Mesenchymal stem cell (in vitro differentiated cells and primary cell): ENCODE data around the gene PRKG1.
A peak's percentile ranks its signal among the peaks of the same experiment; 100 is the strongest.

ENCODE experiments used
- DNase-seq: peaks from one replicate; pipeline ENCODE4 v3.0.0-alpha.2; 2013
- H2AFZ ChIP-seq: one replicate; pipeline ENCODE4 v1.6.1; 2013; ENCODE audit warnings: low read depth, mild to moderate bottlenecking, control low read depth, inconsistent platforms, low read length, moderate library complexity
- H2AK5ac ChIP-seq: 2 replicates; pipeline ENCODE4 v1.6.1; 2013; ENCODE audit warnings: low read length, moderate library complexity, mild to moderate bottlenecking, inconsistent platforms; ENCODE audit not compliant: severe bottlenecking
- H2BK120ac ChIP-seq: one replicate; pipeline ENCODE4 v1.6.1; 2013; ENCODE audit warnings: low read depth, mild to moderate bottlenecking, inconsistent platforms, low read length, moderate library complexity
- H2BK12ac ChIP-seq, 2 experiments: one replicate each; pipeline ENCODE4 v1.6.1; 2013; ENCODE audit warnings: inconsistent platforms in 2 of 2, low read length in 2 of 2, mild to moderate bottlenecking in 2 of 2, moderate library complexity in 2 of 2, control low read depth in 1 of 2
- H2BK15ac ChIP-seq: one replicate; pipeline ENCODE4 v1.6.1; 2013; ENCODE audit warnings: mild to moderate bottlenecking, low read depth, inconsistent platforms; ENCODE audit not compliant: poor library complexity, severe bottlenecking
- H2BK5ac ChIP-seq: 2 replicates; pipeline ENCODE4 v1.6.1; 2013; ENCODE audit warnings: low read depth, mild to moderate bottlenecking, low read length, control low read depth, inconsistent platforms; ENCODE audit not compliant: poor library complexity, severe bottlenecking
- H3K14ac ChIP-seq, 2 experiments: one replicate each; pipeline ENCODE4 v1.6.1; 2013; ENCODE audit warnings: inconsistent platforms in 2 of 2, low read length in 2 of 2, control low read depth in 1 of 2, mild to moderate bottlenecking in 1 of 2, moderate library complexity in 1 of 2
- H3K18ac ChIP-seq, 2 experiments: one replicate each; pipeline ENCODE4 v1.6.1; 2013; ENCODE audit warnings: inconsistent platforms in 2 of 2, low read length in 2 of 2, control low read depth in 1 of 2, low read depth in 1 of 2, mild to moderate bottlenecking in 1 of 2
- H3K23ac ChIP-seq, 2 experiments: one replicate each; pipeline ENCODE4 v1.6.1; 2013; ENCODE audit warnings: inconsistent platforms in 2 of 2, low read length in 2 of 2, mild to moderate bottlenecking in 2 of 2, moderate library complexity in 2 of 2, control low read depth in 1 of 2
- H3K27ac ChIP-seq: 2 replicates; pipeline ENCODE4 v1.5.1; 2013; ENCODE audit warnings: mild to moderate bottlenecking, moderate library complexity, low read length, control low read depth, inconsistent platforms; ENCODE audit not compliant: poor library complexity, severe bottlenecking
- H3K27me3 ChIP-seq, 2 experiments: 2 replicates each; pipeline versions ENCODE4 v1.6.1 to v1.7.0; 2013; ENCODE audit warnings: low read length in 2 of 2, mild to moderate bottlenecking in 2 of 2, moderate library complexity in 2 of 2, control low read depth in 1 of 2, inconsistent platforms in 1 of 2; ENCODE audit not compliant: control insufficient read depth in 1 of 2, insufficient read depth in 1 of 2
- H3K36me3 ChIP-seq, 2 experiments: 2 replicates each; pipeline versions ENCODE4 v1.6.1 to v1.7.0; 2013; ENCODE audit warnings: low read length in 2 of 2, control low read depth in 1 of 2, inconsistent platforms in 1 of 2, low read depth in 1 of 2, mild to moderate bottlenecking in 1 of 2; ENCODE audit not compliant: insufficient read depth in 2 of 2, control insufficient read depth in 1 of 2
- H3K4ac ChIP-seq, 2 experiments: one replicate each; pipeline ENCODE4 v1.6.1; 2013; ENCODE audit warnings: inconsistent platforms in 2 of 2, low read length in 2 of 2, mild to moderate bottlenecking in 2 of 2, moderate library complexity in 2 of 2, control low read depth in 1 of 2, low read depth in 1 of 2
- H3K4me1 ChIP-seq: 2 replicates; pipeline ENCODE4 v1.6.1; 2013; ENCODE audit warnings: low read depth, low read length, control low read depth; ENCODE audit not compliant: control insufficient read depth, insufficient read depth
- H3K4me2 ChIP-seq: 2 replicates; pipeline ENCODE4 v1.6.1; 2013; ENCODE audit warnings: low read length, mild to moderate bottlenecking, inconsistent platforms; ENCODE audit not compliant: poor library complexity, severe bottlenecking
- H3K4me3 ChIP-seq, 2 experiments: 2 replicates each; pipeline versions ENCODE4 v1.5.1 to v1.7.0; 2013; ENCODE audit warnings: low read length in 2 of 2, mild to moderate bottlenecking in 2 of 2, control low read depth in 1 of 2, low read depth in 1 of 2; ENCODE audit not compliant: insufficient read depth in 1 of 2
- H3K79me1 ChIP-seq: replicated peaks from 2 replicates; pipeline ENCODE4 v1.6.1; 2013; ENCODE audit warnings: mild to moderate bottlenecking, control low read depth, low read length, inconsistent platforms; ENCODE audit not compliant: poor library complexity, severe bottlenecking
- H3K9ac ChIP-seq: 2 replicates; pipeline ENCODE4 v1.7.0; 2013; ENCODE audit warnings: mild to moderate bottlenecking, low read length, moderate library complexity
- H3K9me3 ChIP-seq: 2 replicates; pipeline ENCODE4 v1.7.0; 2013; ENCODE audit warnings: mild to moderate bottlenecking, low read length; ENCODE audit not compliant: control insufficient read depth
- H4K8ac ChIP-seq: one replicate; pipeline ENCODE4 v1.6.1; 2013; ENCODE audit warnings: inconsistent platforms, mild to moderate bottlenecking, low read length, moderate library complexity
- H4K91ac ChIP-seq: one replicate; pipeline ENCODE4 v1.6.1; 2013; ENCODE audit warnings: mild to moderate bottlenecking, low read length, inconsistent platforms
- WGBS: methylation state at CpG from one replicate; pipeline ENCODE4 v1.1.7; 2013; ENCODE audit warnings: mixed read lengths; 5-methylcytosine and 5-hydroxymethylcytosine counted together

PRKG1 gene

GRCh38 chr10:51227897-51228713, 153.8 kb downstream of the PRKG1 start:
- Histone ChIP-seq H3K79me1 (no peaks in the 10 kb centered on the region), H3K4ac (no peak overlapping the region), H2BK120ac (no peak overlapping the region), H3K14ac (no peak overlapping the region), H4K91ac (no peak overlapping the region), H2BK15ac (no peak overlapping the region), H3K4me2 (no peak overlapping the region), H3K4me3 (no peak overlapping the region), H2AK5ac (no peak overlapping the region), H4K8ac (no peak overlapping the region), H3K23ac (no peak overlapping the region), H3K9ac (no peak overlapping the region), H3K36me3 (no peaks in the 10 kb centered on the region), H3K9me3 (no peaks in the 10 kb centered on the region), H3K27me3 (no peaks in the 10 kb centered on the region), H2BK5ac (no peak overlapping the region), H2BK12ac (no peak overlapping the region), H2AFZ (no peak overlapping the region), H3K18ac (peak overlapping the region in 1 of 2 experiments; percentile 11), H3K27ac (no peak overlapping the region), H3K4me1 (no peaks in the 10 kb centered on the region)
- 77% methylated on average over 3 of the region's 4 CpGs for WGBS
- peak; percentile 36 for DNase-seq

GRCh38 chr10:51228714-51229100, 154.4 kb downstream of the PRKG1 start:
- Histone ChIP-seq H3K4me1 (no peaks in the 10 kb centered on the region), H3K18ac (no peak overlapping the region), H2AK5ac (no peak overlapping the region), H3K4me3 (no peak overlapping the region), H3K36me3 (no peaks in the 10 kb centered on the region), H3K27ac (no peak overlapping the region), H3K23ac (no peak overlapping the region), H3K79me1 (no peaks in the 10 kb centered on the region), H2BK120ac (no peak overlapping the region), H3K9me3 (no peaks in the 10 kb centered on the region), H2BK12ac (no peak overlapping the region), H2BK5ac (no peak overlapping the region), H3K14ac (no peak overlapping the region), H4K8ac (no peak overlapping the region), H2BK15ac (no peak overlapping the region), H2AFZ (no peak overlapping the region), H4K91ac (no peak overlapping the region), H3K9ac (no peak overlapping the region), H3K4me2 (no peak overlapping the region), H3K27me3 (no peaks in the 10 kb centered on the region), H3K4ac (no peak overlapping the region)
- DNase-seq, result peak; percentile 37
- 43% methylated on average over 4 of the region's 4 CpGs for WGBS

GRCh38 chr10:51230887-51231585, 156.7 kb downstream of the PRKG1 start:
- H2BK15ac ChIP-seq, result no peak overlapping the region
- no peak overlapping the region for H3K4me2 ChIP-seq
- no peaks in the 10 kb centered on the region for H3K79me1 ChIP-seq
- no peak overlapping the region for H3K27ac ChIP-seq
- H4K91ac ChIP-seq, result no peak overlapping the region
- H3K14ac ChIP-seq, result no peak overlapping the region
- H3K9ac ChIP-seq, result no peak overlapping the region
- no peak overlapping the region for H4K8ac ChIP-seq
- H3K9me3 ChIP-seq, result no peaks in the 10 kb centered on the region
- no peak overlapping the region for H2BK120ac ChIP-seq
- H3K4me1 ChIP-seq, result no peaks in the 10 kb centered on the region
- H3K18ac ChIP-seq, result no peak overlapping the region
- H3K4ac ChIP-seq, result no peak overlapping the region
- DNase-seq, result no peak
- no peak overlapping the region for H3K23ac ChIP-seq
- H2BK12ac ChIP-seq, result no peak overlapping the region
- H2AFZ ChIP-seq, result no peak overlapping the region
- no peak overlapping the region for H2BK5ac ChIP-seq
- H3K4me3 ChIP-seq, result no peak overlapping the region
- no peaks in the 10 kb centered on the region for H3K36me3 ChIP-seq
- H2AK5ac ChIP-seq, result no peak overlapping the region
- WGBS, result 90% methylated on average over 4 of the region's 5 CpGs
- H3K27me3 ChIP-seq, result no peaks in the 10 kb centered on the region

- no peak overlapping the region for H3K14ac ChIP-seq
- no peak overlapping the region for H3K4me2 ChIP-seq
- no peak overlapping the region for H2AFZ ChIP-seq
- no peak overlapping the region for H3K4me3 ChIP-seq
- H2AK5ac ChIP-seq, result no peak overlapping the region
- H3K27me3 ChIP-seq, result no peaks in the 10 kb centered on the region
- no peaks in the 10 kb centered on the region for H3K4me1 ChIP-seq
- no peaks in the 10 kb centered on the region for H3K9me3 ChIP-seq
- H3K36me3 ChIP-seq, result no peaks in the 10 kb centered on the region
- no peak overlapping the region for H2BK120ac ChIP-seq
- no peak overlapping the region for H3K9ac ChIP-seq
- no peak overlapping the region for H2BK5ac ChIP-seq
- no peak overlapping the region for H3K4ac ChIP-seq
- H4K8ac ChIP-seq, result no peak overlapping the region
- no peak overlapping the region for H3K27ac ChIP-seq
- no peak for DNase-seq
- no peak overlapping the region for H2BK12ac ChIP-seq
- H2BK15ac ChIP-seq, result no peak overlapping the region
- no peaks in the 10 kb centered on the region for H3K79me1 ChIP-seq
- 67% methylated on average over 1 of the region's 1 CpG for WGBS
- no peak overlapping the region for H3K23ac ChIP-seq
- H4K91ac ChIP-seq, result no peak overlapping the region
- H3K18ac ChIP-seq, result no peak overlapping the region
Observed at GRCh38 chr10:51231754-51232153, 157.5 kb downstream of the PRKG1 start.
